ENCODE data around the gene EVL.

EVL gene

DNA sequence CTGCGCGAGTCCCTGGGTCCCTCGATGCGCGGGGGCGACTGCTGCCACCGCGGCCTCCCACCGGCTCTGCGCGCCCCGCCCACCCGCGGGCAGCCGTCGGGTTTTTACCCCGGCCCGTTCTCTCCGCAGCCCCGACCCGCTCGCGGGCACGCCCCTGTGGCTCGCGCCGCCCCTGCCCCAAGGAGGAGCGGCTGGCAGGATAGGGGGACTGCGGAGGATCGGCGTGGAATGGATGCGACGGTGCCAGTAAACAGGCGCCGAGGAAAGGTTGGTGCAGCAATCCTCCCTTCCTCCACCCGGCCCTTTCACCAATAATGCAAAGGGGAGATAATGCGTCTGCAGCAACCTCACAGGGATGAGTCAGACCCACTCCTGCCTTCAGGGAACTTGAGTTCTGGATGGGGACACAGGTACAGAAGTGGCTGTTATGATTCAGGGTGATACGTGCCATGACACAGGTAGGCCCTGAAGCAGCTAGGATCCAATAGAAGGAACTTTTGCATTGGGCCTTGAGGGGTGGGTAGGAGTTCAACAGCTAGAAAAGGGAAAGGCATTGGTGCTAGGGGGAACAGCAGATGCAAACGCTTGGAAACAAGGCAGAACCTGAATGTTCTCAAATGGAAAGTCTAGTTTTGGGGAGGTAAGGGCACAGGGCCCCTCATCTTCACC is 94.8 kb downstream of the EVL start:
- TF ChIP-seq, protein P1, sequence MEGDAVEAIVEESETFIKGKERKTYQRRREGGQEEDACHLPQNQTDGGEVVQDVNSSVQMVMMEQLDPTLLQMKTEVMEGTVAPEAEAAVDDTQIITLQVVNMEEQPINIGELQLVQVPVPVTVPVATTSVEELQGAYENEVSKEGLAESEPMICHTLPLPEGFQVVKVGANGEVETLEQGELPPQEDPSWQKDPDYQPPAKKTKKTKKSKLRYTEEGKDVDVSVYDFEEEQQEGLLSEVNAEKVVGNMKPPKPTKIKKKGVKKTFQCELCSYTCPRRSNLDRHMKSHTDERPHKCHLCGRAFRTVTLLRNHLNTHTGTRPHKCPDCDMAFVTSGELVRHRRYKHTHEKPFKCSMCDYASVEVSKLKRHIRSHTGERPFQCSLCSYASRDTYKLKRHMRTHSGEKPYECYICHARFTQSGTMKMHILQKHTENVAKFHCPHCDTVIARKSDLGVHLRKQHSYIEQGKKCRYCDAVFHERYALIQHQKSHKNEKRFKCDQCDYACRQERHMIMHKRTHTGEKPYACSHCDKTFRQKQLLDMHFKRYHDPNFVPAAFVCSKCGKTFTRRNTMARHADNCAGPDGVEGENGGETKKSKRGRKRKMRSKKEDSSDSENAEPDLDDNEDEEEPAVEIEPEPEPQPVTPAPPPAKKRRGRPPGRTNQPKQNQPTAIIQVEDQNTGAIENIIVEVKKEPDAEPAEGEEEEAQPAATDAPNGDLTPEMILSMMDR (IDR thresholded peaks at IDR 0.05; ENCODE audit: insufficient read depth, missing control alignments), result no peak
- FAIRE-seq, result no peak
- DNase-seq (ENCODE audit: insufficient read length, low spot score), result no peak

DNA sequence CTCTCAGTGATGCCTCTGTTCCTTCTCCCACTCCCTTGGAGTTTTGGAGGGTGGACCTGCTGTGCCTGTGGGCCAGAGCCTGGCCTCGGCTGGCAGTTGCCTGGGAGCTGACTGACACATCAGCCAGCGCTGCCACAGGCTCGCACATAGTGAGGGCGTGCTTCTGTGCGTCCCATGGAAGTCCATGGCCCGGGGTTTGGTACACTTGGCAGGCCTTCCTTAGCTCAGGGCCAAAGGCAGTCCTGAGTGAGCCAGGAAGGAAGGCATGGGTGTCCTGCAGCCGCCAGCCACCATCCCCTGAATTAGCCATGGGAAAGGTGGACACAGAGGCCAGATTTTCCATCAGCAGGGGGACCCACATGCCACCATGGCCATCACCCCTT is 95.3 kb downstream of the EVL start:
- no peak for FAIRE-seq
- DNase-seq (ENCODE audit: insufficient read length, low spot score), result no peak
- TF ChIP-seq, protein P1 (IDR thresholded peaks at IDR 0.05; ENCODE audit: insufficient read depth, missing control alignments), result no peak

DNA sequence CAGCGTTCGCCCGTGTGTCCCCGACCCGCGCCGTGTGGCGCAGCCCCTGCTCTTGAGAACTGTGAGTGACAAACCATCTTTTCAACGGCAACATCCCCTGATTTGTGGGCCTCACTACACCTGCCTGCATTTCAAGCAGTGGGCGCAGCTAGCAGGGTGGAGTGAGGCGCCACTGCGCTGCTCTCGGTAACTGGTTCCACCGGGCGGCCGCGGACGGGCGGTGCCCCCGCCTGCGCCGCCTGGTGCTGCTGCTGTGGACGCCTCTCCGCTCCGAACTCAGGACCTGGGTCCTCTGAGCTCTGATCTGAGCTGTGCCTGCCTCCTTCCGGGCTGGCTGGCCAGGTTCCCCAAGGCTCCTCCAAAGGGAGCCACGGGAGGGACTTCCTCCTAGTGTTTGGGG is 100.2 kb downstream of the EVL start:
- DNase-seq (ENCODE audit: insufficient read length, low spot score) (no peak), FAIRE-seq (no peak)
- TF ChIP-seq, protein P1 (IDR thresholded peaks at IDR 0.05; ENCODE audit: insufficient read depth, missing control alignments), result no peak

DNA sequence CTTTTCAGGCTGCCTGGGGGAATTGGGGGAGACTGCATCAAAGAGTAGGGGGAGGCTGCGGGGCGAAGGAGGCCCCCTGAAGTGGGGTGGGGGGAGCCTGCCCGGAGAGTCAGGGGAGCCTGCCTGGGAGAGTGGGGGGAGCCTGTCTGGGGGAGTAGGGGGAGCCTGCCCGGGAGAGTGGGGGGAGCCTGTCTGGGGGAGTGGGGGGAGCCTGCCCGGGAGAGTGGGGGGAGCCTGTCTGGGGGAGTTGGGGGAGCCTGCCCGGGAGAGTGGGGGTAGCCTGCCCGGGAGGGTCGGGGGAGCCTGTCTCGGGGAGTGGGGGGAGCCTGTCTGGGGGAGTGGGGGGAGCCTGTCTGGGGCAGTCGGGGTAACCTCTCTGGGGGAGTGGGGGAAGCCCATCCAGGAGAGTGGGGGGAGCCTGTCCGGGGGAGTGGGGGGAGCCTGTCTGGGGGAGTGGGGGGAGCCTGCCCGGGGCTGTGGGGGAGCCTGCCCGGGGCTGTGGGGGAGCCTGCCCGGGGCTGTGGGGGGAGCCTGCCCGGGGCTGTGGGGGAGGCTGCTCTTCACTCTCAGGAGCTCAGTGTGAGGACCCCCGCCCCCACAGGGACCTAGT is 100.7 kb downstream of the EVL start:
- DNase-seq (ENCODE audit: insufficient read length, low spot score) (no peak), FAIRE-seq (no peak)
- TF ChIP-seq, protein P1 (IDR thresholded peaks at IDR 0.05; ENCODE audit: insufficient read depth, missing control alignments), result no peak

GRCh38 chr14:100168506-100168905 is 103.3 kb downstream of the EVL start:
- TF ChIP-seq, protein P1 (IDR thresholded peaks at IDR 0.05; ENCODE audit: insufficient read depth, missing control alignments), result no peak
- no peak for FAIRE-seq
- DNase-seq (ENCODE audit: insufficient read length, low spot score), result no peak

- DNase-seq (ENCODE audit: insufficient read length, low spot score) (no peak), FAIRE-seq (no peak)
- TF ChIP-seq, protein P1 (IDR thresholded peaks at IDR 0.05; ENCODE audit: insufficient read depth, missing control alignments), result no peak
Observed at GRCh38 chr14:100170880-100171279, 105.7 kb downstream of the EVL start.

DNA sequence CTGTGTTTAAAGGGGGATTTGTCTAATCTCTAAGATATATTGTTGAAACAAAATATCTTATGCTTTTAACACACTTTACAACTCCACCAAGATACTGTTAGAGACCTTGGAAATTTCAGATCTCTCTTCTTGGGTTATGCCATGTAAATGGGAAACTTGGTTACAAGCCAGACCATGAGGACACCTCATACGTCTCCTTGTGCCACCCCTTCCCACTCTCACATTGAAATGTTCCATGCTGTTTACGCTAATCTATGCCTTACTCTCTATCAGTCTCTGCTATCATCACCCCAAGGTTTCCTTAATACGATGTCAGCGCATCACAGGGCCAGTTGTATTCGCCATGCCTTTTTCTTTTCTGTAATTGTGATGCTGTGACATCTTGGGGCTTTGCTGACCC is 107.6 kb downstream of the EVL start:
- DNase-seq (ENCODE audit: insufficient read length, low spot score), result no peak
- no peak for FAIRE-seq
- TF ChIP-seq, protein P1 (IDR thresholded peaks at IDR 0.05; ENCODE audit: insufficient read depth, missing control alignments), result no peak

Measured in D721Med (cell line).